ENCODE data around the gene RHPN2.
"Not testable (repeated sequence)": the region's sequence is repeated elsewhere in the genome, so short reads cannot be mapped to it uniquely, and the experiment has no call there.

DNA sequence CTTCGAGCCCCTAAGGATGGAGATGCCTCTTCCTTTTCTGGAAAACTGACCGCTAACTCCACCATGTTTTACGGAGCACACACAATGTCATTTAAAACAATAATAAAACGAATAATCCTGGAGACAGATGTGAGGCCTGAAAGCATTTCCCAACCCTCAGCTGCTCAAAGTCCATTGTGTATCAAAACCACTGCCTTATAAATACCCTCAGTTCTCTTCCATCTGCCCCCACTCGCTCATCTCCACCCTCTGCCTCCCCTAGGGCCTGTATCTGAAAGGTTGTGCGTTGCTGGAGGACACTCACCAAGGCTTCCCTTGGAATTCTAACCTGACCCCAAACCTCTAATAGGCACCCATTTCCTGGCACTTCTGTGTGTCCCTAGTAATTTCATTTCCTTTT lies 82.2 kb downstream of the RHPN2 start:
- not testable (repeated sequence) for TF ChIP-seq CSDC2 (CRISPR knock-in tag; IDR thresholded peaks at IDR 0.05); ESRRG (CRISPR knock-in tag; IDR thresholded peaks at IDR 0.05); SNAI2 (CRISPR knock-in tag; IDR thresholded peaks at IDR 0.05); BACH2 (CRISPR knock-in tag; IDR thresholded peaks at IDR 0.05; ENCODE audit: borderline replicate concordance); ARNTL (CRISPR knock-in tag; IDR thresholded peaks at IDR 0.05; ENCODE audit: borderline replicate concordance, low read depth); ZNF565 (CRISPR knock-in tag; conservative IDR thresholded peaks at IDR 0.05; ENCODE audit: low read depth); ZNF70 (CRISPR knock-in tag; IDR thresholded peaks at IDR 0.05); ZFP3 (CRISPR knock-in tag; IDR thresholded peaks at IDR 0.05); OSR1 (CRISPR knock-in tag; IDR thresholded peaks at IDR 0.05); TOX (CRISPR knock-in tag; IDR thresholded peaks at IDR 0.05; ENCODE audit: borderline replicate concordance)
- TF ChIP-seq, protein P1, sequence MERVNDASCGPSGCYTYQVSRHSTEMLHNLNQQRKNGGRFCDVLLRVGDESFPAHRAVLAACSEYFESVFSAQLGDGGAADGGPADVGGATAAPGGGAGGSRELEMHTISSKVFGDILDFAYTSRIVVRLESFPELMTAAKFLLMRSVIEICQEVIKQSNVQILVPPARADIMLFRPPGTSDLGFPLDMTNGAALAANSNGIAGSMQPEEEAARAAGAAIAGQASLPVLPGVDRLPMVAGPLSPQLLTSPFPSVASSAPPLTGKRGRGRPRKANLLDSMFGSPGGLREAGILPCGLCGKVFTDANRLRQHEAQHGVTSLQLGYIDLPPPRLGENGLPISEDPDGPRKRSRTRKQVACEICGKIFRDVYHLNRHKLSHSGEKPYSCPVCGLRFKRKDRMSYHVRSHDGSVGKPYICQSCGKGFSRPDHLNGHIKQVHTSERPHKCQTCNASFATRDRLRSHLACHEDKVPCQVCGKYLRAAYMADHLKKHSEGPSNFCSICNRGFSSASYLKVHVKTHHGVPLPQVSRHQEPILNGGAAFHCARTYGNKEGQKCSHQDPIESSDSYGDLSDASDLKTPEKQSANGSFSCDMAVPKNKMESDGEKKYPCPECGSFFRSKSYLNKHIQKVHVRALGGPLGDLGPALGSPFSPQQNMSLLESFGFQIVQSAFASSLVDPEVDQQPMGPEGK (CRISPR knock-in tag; IDR thresholded peaks at IDR 0.05; ENCODE audit: borderline replicate concordance) = not testable (repeated sequence)
- TF ChIP-seq, protein P2, sequence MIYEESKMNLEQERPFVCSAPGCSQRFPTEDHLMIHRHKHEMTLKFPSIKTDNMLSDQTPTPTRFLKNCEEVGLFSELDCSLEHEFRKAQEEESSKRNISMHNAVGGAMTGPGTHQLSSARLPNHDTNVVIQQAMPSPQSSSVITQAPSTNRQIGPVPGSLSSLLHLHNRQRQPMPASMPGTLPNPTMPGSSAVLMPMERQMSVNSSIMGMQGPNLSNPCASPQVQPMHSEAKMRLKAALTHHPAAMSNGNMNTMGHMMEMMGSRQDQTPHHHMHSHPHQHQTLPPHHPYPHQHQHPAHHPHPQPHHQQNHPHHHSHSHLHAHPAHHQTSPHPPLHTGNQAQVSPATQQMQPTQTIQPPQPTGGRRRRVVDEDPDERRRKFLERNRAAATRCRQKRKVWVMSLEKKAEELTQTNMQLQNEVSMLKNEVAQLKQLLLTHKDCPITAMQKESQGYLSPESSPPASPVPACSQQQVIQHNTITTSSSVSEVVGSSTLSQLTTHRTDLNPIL (CRISPR knock-in tag; IDR thresholded peaks at IDR 0.05; ENCODE audit: low read depth) = not testable (repeated sequence)

Data from SK-N-SH treated with all-trans-retinoic acid at 6 μM for 48 hours (cell line).